Nephron progenitor cell (in vitro differentiated cells): ENCODE data around the gene ALS2CL.
A peak's percentile ranks its signal among the peaks of the same experiment; 100 is the strongest.

Source experiments
- DNase-seq: peaks from one replicate; pipeline ENCODE4 v3.0.0; 2021
- H3K27ac Mint-ChIP-seq: 2 replicates; pipeline ENCODE4 v1.8.0; 2021; ENCODE audit warnings: mild to moderate bottlenecking, moderate library complexity, mixed read lengths
- H3K27me3 Mint-ChIP-seq: 2 replicates; pipeline ENCODE4 v1.8.0; 2021; ENCODE audit warnings: mild to moderate bottlenecking, low read depth, mixed read lengths; ENCODE audit not compliant: poor library complexity
- H3K36me3 Mint-ChIP-seq: 2 replicates; pipeline ENCODE4 v1.8.0; 2021; ENCODE audit warnings: low read depth, mixed read lengths
- H3K4me1 Mint-ChIP-seq: 2 replicates; pipeline ENCODE4 v1.8.0; 2021; ENCODE audit warnings: mixed read lengths
- H3K4me3 Mint-ChIP-seq: 2 replicates; pipeline ENCODE4 v1.8.0; 2021; ENCODE audit warnings: mild to moderate bottlenecking, moderate library complexity, mixed read lengths
- H3K9me3 Mint-ChIP-seq: 2 replicates; pipeline ENCODE4 v1.8.0; 2021; ENCODE audit warnings: mild to moderate bottlenecking, moderate library complexity, mixed read lengths
- TF ChIP-seq, protein P1 (sequence below): fragments of 200-600 bp; sonication (generic); IDR thresholded peaks from 2 replicates; pipeline ENCODE4 v1.5.0; 2021; ENCODE audit warnings: antibody characterized with exemption

ALS2CL gene

DNA sequence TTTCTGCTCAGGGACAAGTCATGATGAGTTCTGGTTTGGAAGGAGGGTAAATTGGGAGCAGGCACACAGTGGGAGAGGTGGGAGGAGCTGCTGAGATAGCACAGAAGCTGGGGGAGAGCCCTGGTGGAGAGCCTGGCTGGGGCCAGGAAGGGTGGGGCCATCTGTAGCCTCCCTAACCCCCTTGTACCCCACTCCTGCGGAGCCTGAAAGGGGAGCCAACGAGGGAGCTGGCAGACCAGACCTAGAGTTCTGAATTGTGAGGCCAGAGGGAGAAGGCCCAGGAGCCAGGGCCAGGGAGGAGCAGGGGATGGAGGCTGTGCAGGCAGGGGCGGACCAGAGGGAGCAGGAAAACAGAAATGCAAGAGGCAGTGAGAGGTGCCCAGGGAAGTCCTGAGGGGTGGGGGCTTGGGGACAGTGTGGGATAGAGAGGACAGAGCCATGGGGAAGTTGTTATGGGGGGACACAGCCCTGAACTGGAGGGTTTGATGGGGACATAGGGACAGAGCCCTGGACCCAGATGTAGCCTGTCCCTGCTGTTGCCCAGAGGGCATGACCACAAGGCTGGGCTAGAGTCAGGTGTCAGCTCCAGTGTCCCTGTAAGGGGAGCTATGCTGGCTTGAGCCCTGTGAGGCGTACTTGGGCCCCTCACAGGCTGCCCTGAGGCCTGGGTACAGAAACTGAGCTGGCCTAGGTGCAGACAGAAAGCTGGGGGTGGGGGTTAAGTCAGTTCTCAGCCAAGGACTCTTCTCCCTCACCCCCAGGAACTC, 8.9 kb upstream of the ALS2CL start:
- TF ChIP-seq, protein P1, sequence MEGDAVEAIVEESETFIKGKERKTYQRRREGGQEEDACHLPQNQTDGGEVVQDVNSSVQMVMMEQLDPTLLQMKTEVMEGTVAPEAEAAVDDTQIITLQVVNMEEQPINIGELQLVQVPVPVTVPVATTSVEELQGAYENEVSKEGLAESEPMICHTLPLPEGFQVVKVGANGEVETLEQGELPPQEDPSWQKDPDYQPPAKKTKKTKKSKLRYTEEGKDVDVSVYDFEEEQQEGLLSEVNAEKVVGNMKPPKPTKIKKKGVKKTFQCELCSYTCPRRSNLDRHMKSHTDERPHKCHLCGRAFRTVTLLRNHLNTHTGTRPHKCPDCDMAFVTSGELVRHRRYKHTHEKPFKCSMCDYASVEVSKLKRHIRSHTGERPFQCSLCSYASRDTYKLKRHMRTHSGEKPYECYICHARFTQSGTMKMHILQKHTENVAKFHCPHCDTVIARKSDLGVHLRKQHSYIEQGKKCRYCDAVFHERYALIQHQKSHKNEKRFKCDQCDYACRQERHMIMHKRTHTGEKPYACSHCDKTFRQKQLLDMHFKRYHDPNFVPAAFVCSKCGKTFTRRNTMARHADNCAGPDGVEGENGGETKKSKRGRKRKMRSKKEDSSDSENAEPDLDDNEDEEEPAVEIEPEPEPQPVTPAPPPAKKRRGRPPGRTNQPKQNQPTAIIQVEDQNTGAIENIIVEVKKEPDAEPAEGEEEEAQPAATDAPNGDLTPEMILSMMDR, result no peak
- DNase-seq, result no peak
- Mint-ChIP-seq H3K4me1 (peaks cover 47% of the 10 kb centered on the region), H3K4me3 (no peak overlapping the region), H3K9me3 (no peaks in the 10 kb centered on the region), H3K36me3 (no peaks in the 10 kb centered on the region), H3K27me3 (peaks cover 31% of the 10 kb centered on the region), H3K27ac (peak overlapping the region; percentile 86)

DNA sequence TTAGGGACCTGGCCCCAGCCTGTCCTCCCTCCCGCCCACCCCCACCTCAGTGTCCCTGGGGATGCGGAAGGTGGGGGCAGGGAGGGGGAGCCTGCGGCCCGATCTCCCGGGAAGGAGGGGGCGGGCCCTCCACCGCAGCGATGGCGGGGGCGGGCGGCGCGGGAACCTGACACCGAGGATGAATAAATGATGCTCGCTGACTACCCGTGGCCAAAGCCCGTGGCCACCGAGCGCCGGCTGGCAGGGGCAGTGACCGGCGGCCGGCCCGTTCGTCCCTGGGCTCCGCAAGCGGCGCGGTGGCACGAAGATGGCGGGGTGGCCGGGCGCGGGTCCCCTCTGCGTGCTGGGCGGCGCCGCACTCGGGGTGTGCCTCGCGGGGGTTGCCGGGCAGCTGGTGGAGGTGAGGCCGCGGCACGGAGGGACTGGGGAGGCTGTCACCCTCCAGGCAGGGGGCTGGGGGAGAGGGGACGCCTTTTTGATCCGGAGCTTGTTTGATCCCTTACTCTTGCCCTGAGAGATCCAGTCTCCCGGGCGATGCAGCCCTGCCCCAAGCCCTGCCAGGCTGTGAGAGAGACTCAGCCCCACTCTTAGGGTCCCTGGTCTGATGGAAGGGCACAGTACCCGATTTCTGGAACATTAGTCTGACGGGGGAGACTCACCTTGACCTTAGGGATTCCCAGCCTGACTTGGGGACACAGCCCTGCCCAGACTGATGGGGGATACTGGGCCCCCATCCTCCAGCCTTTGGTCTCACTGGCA, 7.9 kb upstream of the ALS2CL start, which contains the start of gene TMIE:
TMIE (plus strand) TSS at position 212 of the 759 bp plus-strand sequence; CDS start at position 308, 96 bp downstream.
- Mint-ChIP-seq H3K4me3 (peak within 1 kb of the TSS; percentile 56), H3K36me3 (no peaks in the 10 kb centered on the region), H3K27me3 (peaks cover 31% of the 10 kb centered on the region), H3K4me1 (peaks cover 53% of the 10 kb centered on the region), H3K27ac (peak within 1 kb of the TSS; percentile 86), H3K9me3 (no peaks in the 10 kb centered on the region)
- peak; percentile 59 for DNase-seq
- TF ChIP-seq, protein P1, result no peak

GRCh38 chr3:46700772-46701171, 7.3 kb upstream of the ALS2CL start:
- no peaks in the 10 kb centered on the region for H3K36me3 Mint-ChIP-seq
- H3K4me3 Mint-ChIP-seq, result peak overlapping the region; percentile 28
- peaks cover 31% of the 10 kb centered on the region for H3K27me3 Mint-ChIP-seq
- DNase-seq, result peak; percentile 45
- TF ChIP-seq, protein P1, result no peak
- peaks cover 47% of the 10 kb centered on the region for H3K4me1 Mint-ChIP-seq
- no peak overlapping the region for H3K27ac Mint-ChIP-seq
- no peaks in the 10 kb centered on the region for H3K9me3 Mint-ChIP-seq

GRCh38 chr3:46699676-46700523, 6.4 kb upstream of the ALS2CL start:
- Mint-ChIP-seq H3K27ac (no peak overlapping the region), H3K9me3 (no peaks in the 10 kb centered on the region), H3K36me3 (no peaks in the 10 kb centered on the region), H3K4me3 (no peak overlapping the region), H3K27me3 (peaks cover 31% of the 10 kb centered on the region), H3K4me1 (peaks cover 45% of the 10 kb centered on the region)
- DNase-seq, result no peak
- TF ChIP-seq, protein P1, result no peak

GRCh38 chr3:46695962-46696894, 2.7 kb upstream of the ALS2CL start:
- no peak for DNase-seq
- no peak overlapping the region for H3K27ac Mint-ChIP-seq
- H3K36me3 Mint-ChIP-seq, result no peaks in the 10 kb centered on the region
- TF ChIP-seq, protein P1, result no peak
- no peak overlapping the region for H3K4me3 Mint-ChIP-seq
- H3K9me3 Mint-ChIP-seq, result no peaks in the 10 kb centered on the region
- peaks cover 33% of the 10 kb centered on the region for H3K27me3 Mint-ChIP-seq
- H3K4me1 Mint-ChIP-seq, result peaks cover 40% of the 10 kb centered on the region
